ENCODE results near the gene SLC37A1.

The SLC37A1 gene

DNA sequence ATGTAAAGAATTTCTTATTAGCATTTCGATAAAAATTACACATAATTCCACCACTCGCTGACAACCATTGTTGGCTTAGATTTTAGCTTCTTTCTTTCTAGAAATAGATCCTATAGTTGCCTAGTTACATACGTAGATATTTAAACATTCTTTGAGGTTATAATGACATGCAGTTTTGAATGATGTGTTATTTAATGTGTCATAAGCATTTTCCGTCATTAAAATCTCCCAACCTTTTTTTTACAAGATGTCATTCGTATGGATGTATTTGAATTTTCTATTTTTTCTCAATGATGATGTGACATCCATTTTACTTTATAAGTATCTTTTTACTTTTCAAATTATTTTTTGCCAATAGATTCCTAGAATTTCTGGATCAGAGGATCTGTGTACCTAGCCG is 44.7 kb downstream of the SLC37A1 start:
- H3K4me1 Mint-ChIP-seq = no peaks in the 10 kb centered on the region
- H3K36me3 Mint-ChIP-seq (ENCODE audit: insufficient read depth) = peaks cover 43% of the 10 kb centered on the region
- no peak overlapping the region for H3K4me3 Mint-ChIP-seq
- H3K27ac Mint-ChIP-seq (ENCODE audit: low read depth) = no peak overlapping the region
- ATAC-seq (replicated peaks; ENCODE audit: extremely low read depth, poor library complexity, severe bottlenecking) (no peak), DNase-seq (ENCODE audit: low spot score in 2 of 2) (no peak)
- no peaks in the 10 kb centered on the region for H3K9me3 Mint-ChIP-seq
- no peaks in the 10 kb centered on the region for H3K27me3 Mint-ChIP-seq

DNA sequence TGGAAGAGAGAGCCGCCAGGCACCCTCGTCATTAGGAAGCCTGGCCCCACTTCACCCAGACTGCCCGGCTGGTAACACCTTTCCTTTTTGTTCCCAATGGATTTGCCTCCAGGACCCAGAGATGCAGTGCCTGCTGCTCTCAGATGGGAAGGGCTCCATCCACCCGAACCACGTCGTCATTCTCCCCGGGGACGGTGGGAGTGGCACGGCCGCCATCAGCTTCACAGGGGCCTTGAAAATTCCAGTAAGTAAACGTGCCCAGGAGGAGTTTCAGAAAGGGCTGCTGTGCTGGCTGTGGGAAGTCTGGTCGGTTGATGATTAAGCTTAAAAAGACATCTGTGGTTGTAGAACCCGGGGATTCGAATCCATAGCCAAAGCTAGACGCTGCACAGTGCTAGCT is 45.2 kb downstream of the SLC37A1 start:
- no peak for ATAC-seq (replicated peaks; ENCODE audit: extremely low read depth, poor library complexity, severe bottlenecking)
- no peaks in the 10 kb centered on the region for H3K4me1 Mint-ChIP-seq
- H3K27ac Mint-ChIP-seq (ENCODE audit: low read depth) = no peak overlapping the region
- DNase-seq (ENCODE audit: low spot score in 2 of 2) = no peak
- no peak overlapping the region for H3K4me3 Mint-ChIP-seq
- peaks cover 43% of the 10 kb centered on the region for H3K36me3 Mint-ChIP-seq (ENCODE audit: insufficient read depth)
- H3K27me3 Mint-ChIP-seq = no peaks in the 10 kb centered on the region
- no peaks in the 10 kb centered on the region for H3K9me3 Mint-ChIP-seq

DNA sequence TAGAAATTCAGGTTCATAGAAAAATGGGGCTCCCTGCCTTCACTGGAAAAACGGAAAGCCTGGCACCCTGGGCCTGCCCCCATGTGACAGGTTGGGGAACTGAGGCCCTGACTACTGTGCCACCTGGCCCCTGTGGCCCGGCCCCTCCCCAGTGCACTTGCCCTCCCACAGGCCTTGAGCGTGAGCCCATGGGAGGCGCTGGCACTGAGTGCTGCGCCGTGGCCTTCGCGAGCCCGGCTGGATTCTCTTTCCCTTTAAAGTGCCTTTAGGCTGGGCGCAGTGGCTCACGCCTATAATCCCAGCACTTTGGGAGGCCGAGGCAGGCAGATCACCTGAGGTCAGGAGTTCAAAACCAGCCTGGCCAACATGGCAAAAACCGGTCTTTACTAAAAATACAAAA is 45.7 kb downstream of the SLC37A1 start:
- H3K4me1 Mint-ChIP-seq = no peaks in the 10 kb centered on the region
- peaks cover 39% of the 10 kb centered on the region for H3K36me3 Mint-ChIP-seq (ENCODE audit: insufficient read depth)
- H3K27ac Mint-ChIP-seq (ENCODE audit: low read depth) = no peak overlapping the region
- DNase-seq (ENCODE audit: low spot score in 2 of 2) (no peak), ATAC-seq (replicated peaks; ENCODE audit: extremely low read depth, poor library complexity, severe bottlenecking) (no peak)
- no peak overlapping the region for H3K4me3 Mint-ChIP-seq
- H3K9me3 Mint-ChIP-seq = no peaks in the 10 kb centered on the region
- H3K27me3 Mint-ChIP-seq = no peaks in the 10 kb centered on the region

DNA sequence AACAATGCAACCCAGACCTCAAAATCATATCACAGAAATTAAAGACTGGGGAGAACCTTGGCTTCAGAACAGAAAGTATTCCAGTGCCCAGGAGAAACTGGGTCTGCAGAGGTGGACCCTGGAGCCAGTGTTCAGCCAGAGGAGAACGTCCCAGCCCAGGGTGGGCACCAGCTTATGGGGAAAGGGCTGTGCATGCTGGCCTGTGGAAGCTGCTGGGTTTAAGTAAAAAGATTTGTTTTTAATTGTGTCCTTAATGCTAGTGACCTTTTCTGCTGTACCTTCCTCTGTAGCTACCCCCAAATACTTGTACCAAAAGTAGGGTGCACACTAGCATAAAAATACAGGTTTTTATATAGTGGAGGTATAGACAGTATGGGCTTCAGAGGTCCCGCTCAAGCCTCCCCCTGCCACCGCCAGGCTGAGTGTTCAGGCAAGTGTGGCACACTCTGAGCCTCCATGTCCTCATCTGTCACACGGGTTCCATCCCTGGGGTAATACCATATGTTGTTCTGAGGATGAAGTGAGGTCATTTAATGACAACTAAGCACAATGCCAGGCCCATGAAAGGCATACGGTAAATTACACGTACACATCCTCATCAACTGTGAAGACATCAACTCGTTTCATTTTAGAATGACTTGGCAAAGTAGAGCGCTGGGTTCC is 47.0 kb downstream of the SLC37A1 start:
- Mint-ChIP-seq H3K27ac (ENCODE audit: low read depth) (no peak overlapping the region), H3K36me3 (ENCODE audit: insufficient read depth) (peaks cover 32% of the 10 kb centered on the region), H3K9me3 (no peaks in the 10 kb centered on the region), H3K27me3 (no peaks in the 10 kb centered on the region), H3K4me1 (no peaks in the 10 kb centered on the region), H3K4me3 (no peak overlapping the region)
- ATAC-seq (replicated peaks; ENCODE audit: extremely low read depth, poor library complexity, severe bottlenecking) = no peak
- no peak for DNase-seq (ENCODE audit: low spot score in 2 of 2)

DNA sequence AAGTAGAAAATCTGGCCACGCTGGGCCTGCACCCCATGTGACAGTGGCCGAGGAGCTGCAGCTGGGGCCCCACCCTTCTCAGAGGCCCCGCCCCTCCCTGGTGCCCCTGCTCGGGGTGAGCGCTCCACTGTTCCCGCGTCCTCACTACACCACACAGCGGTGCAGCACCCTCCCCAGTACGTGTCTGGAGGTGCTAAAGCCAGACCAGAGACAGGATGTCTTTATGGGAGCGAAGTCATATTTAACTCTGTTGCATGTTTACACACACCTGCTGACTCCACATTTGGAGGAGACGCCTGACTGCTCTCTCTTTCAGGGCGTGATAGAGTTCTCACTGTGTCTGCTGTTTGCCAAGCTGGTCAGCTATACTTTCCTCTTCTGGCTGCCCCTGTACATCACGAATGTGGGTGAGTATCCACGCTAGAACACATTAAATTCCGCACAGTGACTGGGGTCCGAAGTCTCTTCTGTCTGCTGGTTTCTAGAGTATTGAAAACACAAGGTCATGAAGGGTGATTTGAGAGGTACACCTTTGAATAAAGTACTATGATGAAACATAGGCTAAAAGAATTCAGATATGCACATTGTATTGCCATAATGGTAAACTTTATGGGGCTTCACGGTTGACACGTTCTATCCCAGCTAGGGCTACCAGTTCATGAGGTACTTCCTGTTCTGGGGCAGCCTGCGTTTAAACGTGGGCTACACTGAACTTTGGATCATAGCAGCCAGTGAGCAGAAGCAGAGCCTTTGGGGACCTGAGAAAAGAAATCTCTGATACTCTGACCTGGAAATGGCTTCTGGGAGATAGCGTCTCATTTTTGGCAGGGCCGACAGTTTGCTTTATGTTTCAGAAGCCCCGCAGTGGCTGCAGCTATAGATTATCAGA is 48.4 kb downstream of the SLC37A1 start:
- H3K4me3 Mint-ChIP-seq = no peak overlapping the region
- no peak for ATAC-seq (replicated peaks; ENCODE audit: extremely low read depth, poor library complexity, severe bottlenecking)
- H3K36me3 Mint-ChIP-seq (ENCODE audit: insufficient read depth) = peaks cover 26% of the 10 kb centered on the region
- H3K9me3 Mint-ChIP-seq = no peaks in the 10 kb centered on the region
- peak overlapping the region; percentile 67 for H3K27ac Mint-ChIP-seq (ENCODE audit: low read depth)
- no peak for DNase-seq (ENCODE audit: low spot score in 2 of 2)
- H3K4me1 Mint-ChIP-seq = no peaks in the 10 kb centered on the region
- H3K27me3 Mint-ChIP-seq = no peaks in the 10 kb centered on the region

DNA sequence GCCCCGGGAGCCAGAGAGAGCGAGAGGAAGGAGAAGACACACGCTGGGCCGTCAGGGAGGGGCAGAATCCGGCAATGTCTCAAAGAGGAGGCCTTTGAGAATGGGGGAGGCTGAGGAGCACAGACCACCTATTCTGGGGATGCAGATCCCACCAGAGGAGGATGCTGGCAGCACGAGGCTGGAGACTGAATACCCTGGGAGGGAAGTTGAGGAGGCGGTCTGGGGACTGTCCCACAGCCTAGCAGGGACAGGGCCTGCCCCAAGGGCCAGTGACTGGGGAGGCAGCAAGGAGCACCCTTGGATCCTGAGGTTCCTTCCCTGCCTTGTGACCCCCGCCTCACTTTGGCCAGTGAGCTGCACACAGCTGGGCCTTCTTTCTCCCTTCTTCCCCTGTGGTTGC is 49.2 kb downstream of the SLC37A1 start:
- no peak overlapping the region for H3K4me3 Mint-ChIP-seq
- H3K27me3 Mint-ChIP-seq = no peaks in the 10 kb centered on the region
- H3K27ac Mint-ChIP-seq (ENCODE audit: low read depth) = peak overlapping the region; percentile 67
- peaks cover 23% of the 10 kb centered on the region for H3K36me3 Mint-ChIP-seq (ENCODE audit: insufficient read depth)
- no peak for ATAC-seq (replicated peaks; ENCODE audit: extremely low read depth, poor library complexity, severe bottlenecking)
- no peak for DNase-seq (ENCODE audit: low spot score in 2 of 2)
- H3K4me1 Mint-ChIP-seq = no peaks in the 10 kb centered on the region
- H3K9me3 Mint-ChIP-seq = no peaks in the 10 kb centered on the region

DNA sequence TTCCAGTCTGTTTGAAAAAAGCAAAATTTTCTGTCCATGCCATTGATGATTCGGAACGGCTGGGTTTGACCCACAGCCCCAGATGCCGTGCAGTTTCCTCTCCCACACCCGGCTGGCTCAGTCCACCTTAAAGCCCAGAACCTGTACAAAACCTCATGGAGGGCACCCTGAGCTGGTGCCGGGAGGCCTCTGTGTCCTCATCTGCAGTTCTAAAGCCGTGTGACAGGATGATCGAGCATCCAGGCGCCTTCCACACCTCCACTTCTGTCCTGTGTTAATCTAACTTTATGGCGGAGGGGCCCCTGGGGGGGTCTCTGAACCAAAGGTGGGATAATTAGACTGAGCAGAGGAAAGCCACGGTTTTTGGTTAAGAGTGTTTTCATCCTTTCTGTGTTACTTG is 49.6 kb downstream of the SLC37A1 start:
- no peaks in the 10 kb centered on the region for H3K9me3 Mint-ChIP-seq
- peaks cover 20% of the 10 kb centered on the region for H3K36me3 Mint-ChIP-seq (ENCODE audit: insufficient read depth)

DNA sequence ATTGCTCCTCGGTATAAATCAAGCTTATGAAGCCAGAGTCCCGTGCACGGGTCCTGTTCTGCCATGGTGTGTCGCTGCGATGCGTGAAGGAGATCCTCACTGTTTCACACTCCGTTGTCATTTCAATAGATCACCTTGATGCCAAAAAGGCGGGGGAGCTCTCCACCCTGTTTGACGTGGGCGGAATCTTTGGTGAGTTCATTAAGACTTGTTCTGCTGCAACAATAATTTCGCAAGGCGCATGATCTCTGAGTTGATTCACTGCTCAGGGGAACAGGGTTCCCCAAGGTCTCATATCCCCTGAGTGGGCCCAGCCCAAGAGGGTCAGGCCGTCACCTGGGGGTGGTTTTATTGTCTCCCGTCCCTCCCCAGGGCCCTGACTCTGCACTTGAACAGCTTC is 50.0 kb downstream of the SLC37A1 start:
- H3K4me3 Mint-ChIP-seq = no peak overlapping the region
- no peaks in the 10 kb centered on the region for H3K9me3 Mint-ChIP-seq
- H3K4me1 Mint-ChIP-seq = no peaks in the 10 kb centered on the region
- peaks cover 20% of the 10 kb centered on the region for H3K36me3 Mint-ChIP-seq (ENCODE audit: insufficient read depth)
- no peak overlapping the region for H3K27ac Mint-ChIP-seq (ENCODE audit: low read depth)
- ATAC-seq (replicated peaks; ENCODE audit: extremely low read depth, poor library complexity, severe bottlenecking) (no peak), DNase-seq (ENCODE audit: low spot score in 2 of 2) (no peak)
- H3K27me3 Mint-ChIP-seq = no peaks in the 10 kb centered on the region

More for the DNA sequence above, 49.6 kb downstream of the SLC37A1 start:
- ATAC-seq (replicated peaks; ENCODE audit: extremely low read depth, poor library complexity, severe bottlenecking) = no peak
- no peaks in the 10 kb centered on the region for H3K4me1 Mint-ChIP-seq
- no peak overlapping the region for H3K27ac Mint-ChIP-seq (ENCODE audit: low read depth)
- no peaks in the 10 kb centered on the region for H3K27me3 Mint-ChIP-seq
- no peak overlapping the region for H3K4me3 Mint-ChIP-seq
- no peak for DNase-seq (ENCODE audit: low spot score in 2 of 2)

DNA sequence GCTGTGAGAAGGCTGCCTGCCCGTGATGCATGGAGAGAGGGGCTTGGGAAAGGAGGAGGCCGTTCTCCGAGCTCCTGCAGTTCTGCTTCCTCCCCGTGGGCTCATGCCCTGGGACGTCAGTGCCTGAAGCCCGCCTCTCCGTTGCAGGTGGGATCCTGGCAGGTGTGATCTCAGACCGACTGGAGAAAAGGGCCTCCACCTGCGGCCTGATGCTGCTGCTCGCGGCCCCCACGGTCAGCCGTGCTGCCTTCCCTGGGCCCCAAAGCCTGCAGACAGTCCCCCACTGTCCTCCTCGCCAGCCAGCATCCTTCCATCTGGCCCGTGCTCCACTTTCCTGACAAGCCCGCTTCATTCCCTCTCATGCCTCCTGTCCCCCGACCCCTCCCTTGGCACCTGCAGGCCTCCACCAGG is 50.9 kb downstream of the SLC37A1 start:
- Mint-ChIP-seq H3K9me3 (no peaks in the 10 kb centered on the region), H3K27me3 (no peaks in the 10 kb centered on the region), H3K27ac (ENCODE audit: low read depth) (no peak overlapping the region), H3K36me3 (ENCODE audit: insufficient read depth) (peaks cover 16% of the 10 kb centered on the region), H3K4me1 (no peaks in the 10 kb centered on the region), H3K4me3 (no peak overlapping the region)
- DNase-seq (ENCODE audit: low spot score in 2 of 2) = no peak
- no peak for ATAC-seq (replicated peaks; ENCODE audit: extremely low read depth, poor library complexity, severe bottlenecking)

DNA sequence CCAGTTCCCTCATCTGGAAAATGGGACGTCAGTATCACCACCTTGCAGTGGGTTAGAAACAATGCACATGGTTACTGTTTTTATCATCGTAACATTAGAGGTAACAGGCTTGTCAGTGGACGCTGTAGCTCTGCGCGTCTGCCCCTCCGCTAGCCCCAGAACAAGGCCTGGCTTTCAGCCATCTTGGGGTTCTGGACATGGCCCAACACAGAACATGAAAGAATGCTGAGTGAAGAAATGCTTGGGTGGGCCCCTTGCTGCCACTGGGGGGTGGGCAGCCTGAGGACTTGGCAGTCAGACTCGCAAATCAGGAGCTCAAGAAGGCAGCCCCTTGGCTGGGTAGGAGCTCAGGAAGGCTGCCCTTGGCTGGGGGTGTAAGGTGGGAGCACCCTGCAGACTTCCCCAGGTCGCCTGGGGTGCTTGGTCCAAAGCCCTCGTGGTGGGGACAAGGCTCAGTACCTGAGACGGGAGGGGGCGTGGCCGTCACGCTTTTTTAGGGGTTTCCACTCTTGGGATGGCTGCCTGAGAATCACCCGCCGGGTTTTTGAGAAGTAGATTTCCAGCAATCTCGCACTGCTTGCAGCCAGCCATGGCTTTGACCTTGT is 51.7 kb downstream of the SLC37A1 start:
- H3K36me3 Mint-ChIP-seq (ENCODE audit: insufficient read depth) = peaks cover 17% of the 10 kb centered on the region
- H3K27ac Mint-ChIP-seq (ENCODE audit: low read depth) = no peak overlapping the region
- H3K4me1 Mint-ChIP-seq = no peaks in the 10 kb centered on the region
- ATAC-seq (replicated peaks; ENCODE audit: extremely low read depth, poor library complexity, severe bottlenecking) (no peak), DNase-seq (ENCODE audit: low spot score in 2 of 2) (no peak)
- H3K27me3 Mint-ChIP-seq = no peaks in the 10 kb centered on the region
- no peak overlapping the region for H3K4me3 Mint-ChIP-seq
- H3K9me3 Mint-ChIP-seq = no peaks in the 10 kb centered on the region

DNA sequence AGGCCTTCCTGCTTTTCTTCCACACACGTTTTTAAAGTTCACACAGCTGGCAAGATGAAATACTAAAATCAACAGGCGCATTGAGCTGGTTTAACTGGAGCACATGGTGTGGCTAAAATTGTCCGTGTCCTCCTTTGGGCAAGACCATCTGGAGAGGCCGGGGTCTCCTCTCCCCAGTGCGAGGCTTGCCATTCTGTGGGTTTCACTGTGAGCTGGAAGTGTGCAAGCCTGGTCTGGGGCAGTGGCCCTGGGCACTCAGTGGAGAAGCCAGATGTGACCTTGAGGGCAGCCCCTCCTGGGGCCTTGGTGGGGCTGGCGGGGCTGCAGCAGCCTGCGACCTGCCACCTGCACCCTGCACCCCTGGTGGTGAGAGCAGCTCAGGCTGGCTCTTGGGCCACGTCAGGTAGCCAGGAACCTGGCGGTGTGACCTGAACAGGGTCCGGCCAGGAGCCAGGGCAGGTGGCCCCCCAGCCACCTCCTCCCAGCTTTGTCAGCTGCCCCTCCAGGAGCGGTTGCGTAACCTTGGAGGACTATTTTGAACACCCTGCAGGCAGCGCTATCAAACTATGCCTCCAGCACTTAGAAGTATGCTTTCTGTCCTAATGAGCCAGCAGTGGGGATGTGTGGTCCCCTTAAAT is 52.4 kb downstream of the SLC37A1 start:
- DNase-seq (ENCODE audit: low spot score in 2 of 2) (no peak), ATAC-seq (replicated peaks; ENCODE audit: extremely low read depth, poor library complexity, severe bottlenecking) (no peak)
- H3K27ac Mint-ChIP-seq (ENCODE audit: low read depth) = no peak overlapping the region
- peaks cover 17% of the 10 kb centered on the region for H3K36me3 Mint-ChIP-seq (ENCODE audit: insufficient read depth)
- no peaks in the 10 kb centered on the region for H3K9me3 Mint-ChIP-seq
- H3K27me3 Mint-ChIP-seq = no peaks in the 10 kb centered on the region
- H3K4me1 Mint-ChIP-seq = no peaks in the 10 kb centered on the region
- H3K4me3 Mint-ChIP-seq = no peak overlapping the region

DNA sequence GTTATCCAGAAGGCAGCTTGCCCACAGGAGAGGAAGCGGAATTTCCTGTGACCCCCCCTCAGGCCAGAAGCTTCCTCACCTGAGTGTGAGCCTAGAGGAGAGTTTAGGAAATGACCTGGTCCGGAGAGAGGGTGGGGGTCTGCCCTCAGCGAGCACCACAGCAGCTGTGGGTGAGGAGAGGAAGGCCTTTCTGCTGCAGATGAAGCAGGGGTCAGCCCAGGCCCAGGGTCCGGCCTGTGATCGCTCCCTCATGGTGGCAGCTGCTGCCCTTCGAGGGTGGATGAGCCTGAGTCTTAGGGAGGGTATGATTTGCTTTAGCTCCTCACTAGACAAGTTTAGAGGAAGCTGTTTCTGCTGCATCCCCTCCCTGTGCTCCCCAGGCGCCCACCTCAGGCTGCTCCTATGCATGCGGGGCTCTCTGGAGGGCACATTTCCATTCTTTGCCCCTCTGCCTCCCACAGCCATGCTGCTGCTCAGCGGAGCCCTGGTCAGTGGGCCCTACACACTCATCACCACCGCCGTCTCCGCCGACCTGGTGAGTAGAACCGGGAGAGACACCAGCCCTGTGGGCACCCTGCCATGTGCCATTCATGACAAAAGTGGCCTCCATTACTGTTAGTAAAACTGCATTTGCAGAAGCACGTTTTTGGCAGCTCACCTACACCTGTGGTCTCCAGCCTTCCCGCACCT is 53.0 kb downstream of the SLC37A1 start:
- H3K9me3 Mint-ChIP-seq = no peaks in the 10 kb centered on the region
- H3K36me3 Mint-ChIP-seq (ENCODE audit: insufficient read depth) = peaks cover 15% of the 10 kb centered on the region
- DNase-seq (ENCODE audit: low spot score in 2 of 2) (no peak), ATAC-seq (replicated peaks; ENCODE audit: extremely low read depth, poor library complexity, severe bottlenecking) (no peak)
- H3K27ac Mint-ChIP-seq (ENCODE audit: low read depth) = no peak overlapping the region
- no peaks in the 10 kb centered on the region for H3K27me3 Mint-ChIP-seq
- H3K4me1 Mint-ChIP-seq = no peaks in the 10 kb centered on the region
- H3K4me3 Mint-ChIP-seq = no peak overlapping the region
